Midbrain (tissue), 1 donor: Measurements from ENCODE around the gene TNS2.
"Not testable (repeated sequence)": the region's sequence is repeated elsewhere in the genome, so short reads cannot be mapped to it uniquely, and the experiment has no call there.

Experiments used
- DNase-seq: peaks from one replicate; lab custom pipeline; 2025; lab: John Stamatoyannopoulos, UW

The TNS2 gene, protein sequence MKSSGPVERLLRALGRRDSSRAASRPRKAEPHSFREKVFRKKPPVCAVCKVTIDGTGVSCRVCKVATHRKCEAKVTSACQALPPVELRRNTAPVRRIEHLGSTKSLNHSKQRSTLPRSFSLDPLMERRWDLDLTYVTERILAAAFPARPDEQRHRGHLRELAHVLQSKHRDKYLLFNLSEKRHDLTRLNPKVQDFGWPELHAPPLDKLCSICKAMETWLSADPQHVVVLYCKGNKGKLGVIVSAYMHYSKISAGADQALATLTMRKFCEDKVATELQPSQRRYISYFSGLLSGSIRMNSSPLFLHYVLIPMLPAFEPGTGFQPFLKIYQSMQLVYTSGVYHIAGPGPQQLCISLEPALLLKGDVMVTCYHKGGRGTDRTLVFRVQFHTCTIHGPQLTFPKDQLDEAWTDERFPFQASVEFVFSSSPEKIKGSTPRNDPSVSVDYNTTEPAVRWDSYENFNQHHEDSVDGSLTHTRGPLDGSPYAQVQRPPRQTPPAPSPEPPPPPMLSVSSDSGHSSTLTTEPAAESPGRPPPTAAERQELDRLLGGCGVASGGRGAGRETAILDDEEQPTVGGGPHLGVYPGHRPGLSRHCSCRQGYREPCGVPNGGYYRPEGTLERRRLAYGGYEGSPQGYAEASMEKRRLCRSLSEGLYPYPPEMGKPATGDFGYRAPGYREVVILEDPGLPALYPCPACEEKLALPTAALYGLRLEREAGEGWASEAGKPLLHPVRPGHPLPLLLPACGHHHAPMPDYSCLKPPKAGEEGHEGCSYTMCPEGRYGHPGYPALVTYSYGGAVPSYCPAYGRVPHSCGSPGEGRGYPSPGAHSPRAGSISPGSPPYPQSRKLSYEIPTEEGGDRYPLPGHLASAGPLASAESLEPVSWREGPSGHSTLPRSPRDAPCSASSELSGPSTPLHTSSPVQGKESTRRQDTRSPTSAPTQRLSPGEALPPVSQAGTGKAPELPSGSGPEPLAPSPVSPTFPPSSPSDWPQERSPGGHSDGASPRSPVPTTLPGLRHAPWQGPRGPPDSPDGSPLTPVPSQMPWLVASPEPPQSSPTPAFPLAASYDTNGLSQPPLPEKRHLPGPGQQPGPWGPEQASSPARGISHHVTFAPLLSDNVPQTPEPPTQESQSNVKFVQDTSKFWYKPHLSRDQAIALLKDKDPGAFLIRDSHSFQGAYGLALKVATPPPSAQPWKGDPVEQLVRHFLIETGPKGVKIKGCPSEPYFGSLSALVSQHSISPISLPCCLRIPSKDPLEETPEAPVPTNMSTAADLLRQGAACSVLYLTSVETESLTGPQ (N-terminal part only)

GRCh38 chr12:53049571-53050318 lies at the start of gene TNS2:
Gene TNS2, plus strand, starts transcription at chr12:53050065. Its CDS starts 121 bp downstream, at chr12:53050186.
- DNase-seq = peak; percentile 41

DNA sequence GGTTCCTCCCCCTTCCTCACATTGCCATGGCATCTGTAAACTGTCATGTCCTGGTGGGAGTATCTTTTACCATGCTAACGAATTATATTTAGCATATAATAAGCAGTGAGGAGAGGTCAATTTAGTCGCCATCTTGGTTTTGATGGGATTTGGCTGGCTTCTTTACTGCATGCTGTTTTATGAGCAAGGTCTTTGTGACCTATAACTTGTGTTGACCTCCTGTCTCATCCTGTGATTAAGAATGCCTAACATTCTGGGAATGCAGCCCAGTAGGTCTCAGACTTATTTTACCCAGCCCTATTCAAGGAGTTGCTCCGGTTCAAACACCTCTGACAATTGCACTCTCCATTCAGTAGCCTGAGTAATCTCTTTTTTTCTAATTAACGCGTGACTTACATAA lies 45.7 kb upstream of the TNS2 start:
- DNase-seq = no peak

- DNase-seq = no peak
These were observed 45.3 kb upstream of the TNS2 start for GRCh38 chr12:53004582-53004981.

DNA sequence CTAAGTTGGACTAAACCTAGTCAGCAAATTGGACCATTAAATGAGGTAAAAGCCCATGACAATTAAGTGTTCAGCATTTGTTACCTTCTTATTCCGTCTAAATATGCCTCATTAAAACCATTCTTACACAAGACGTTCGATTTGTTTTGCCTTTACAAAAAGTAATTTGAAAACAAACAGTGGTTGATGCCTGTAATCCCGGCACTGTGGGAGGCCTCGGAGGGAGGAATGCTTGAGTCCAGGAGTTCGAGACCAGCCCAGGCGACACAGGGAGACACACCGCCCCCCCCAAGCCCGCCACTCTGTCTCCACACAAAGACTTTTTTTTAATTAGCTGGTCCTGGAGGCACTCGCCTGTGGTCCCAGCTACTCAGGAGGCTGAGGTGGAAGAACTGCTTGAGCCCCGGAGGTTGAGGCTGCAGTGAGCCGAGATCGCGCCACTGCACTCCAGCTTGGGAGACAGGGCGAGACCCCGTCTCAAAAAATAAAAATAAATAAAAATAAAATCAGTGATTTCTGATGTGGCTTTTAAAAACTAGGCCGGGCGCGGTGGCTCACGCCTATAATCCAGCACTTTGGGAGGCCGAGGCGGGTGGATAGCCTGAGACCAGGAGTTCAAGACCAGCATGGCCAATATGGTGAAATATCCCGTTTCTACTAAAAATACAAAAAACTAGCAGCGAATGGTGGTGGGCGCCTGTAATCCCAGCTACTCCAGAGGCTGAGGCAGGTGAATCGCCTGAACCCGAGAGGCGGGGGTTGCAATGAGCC lies 44.5 kb upstream of the TNS2 start:
- DNase-seq = no peak

- peak; percentile 99 for DNase-seq
These were observed 43.7 kb upstream of the TNS2 start, which contains the start of gene EIF4B for GRCh38 chr12:53005986-53006809. Gene EIF4B, plus strand, starts transcription at chr12:53006456. Its CDS starts 28 bp downstream, at chr12:53006484.

GRCh38 chr12:53006810-53007309 lies 43.0 kb upstream of the TNS2 start:
- DNase-seq = peak; percentile 62

GRCh38 chr12:53007343-53007742 lies 42.5 kb upstream of the TNS2 start:
- DNase-seq = no peak

DNA sequence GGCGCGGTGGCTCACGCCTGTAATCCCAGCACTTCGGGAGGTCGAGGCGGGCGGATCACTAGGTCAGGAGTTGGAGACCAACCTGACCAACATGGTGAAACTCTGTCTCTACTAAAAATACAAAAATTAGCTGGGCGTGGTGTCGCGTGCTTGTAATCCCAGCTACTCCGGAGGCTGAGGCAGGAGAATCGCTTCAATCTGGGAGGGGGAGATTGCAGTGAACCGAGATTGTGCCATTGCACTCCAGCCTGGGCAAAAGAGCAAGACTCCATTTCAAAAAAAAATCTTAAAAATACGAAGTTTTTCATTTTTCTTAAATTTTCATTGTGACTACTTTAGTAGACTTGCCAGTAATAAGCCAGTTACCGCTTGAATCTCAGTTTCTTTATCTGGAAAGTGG lies 41.1 kb upstream of the TNS2 start:
- not testable (repeated sequence) for DNase-seq

- no peak for DNase-seq
These were observed 38.9 kb upstream of the TNS2 start for GRCh38 chr12:53010955-53011354.

- DNase-seq = no peak
These were observed 38.0 kb upstream of the TNS2 start for GRCh38 chr12:53011889-53012288.

GRCh38 chr12:53012928-53013327 lies 36.9 kb upstream of the TNS2 start:
- no peak for DNase-seq

GRCh38 chr12:53014709-53015108 lies 35.2 kb upstream of the TNS2 start:
- no peak for DNase-seq

GRCh38 chr12:53025250-53025649 lies 24.6 kb upstream of the TNS2 start:
- DNase-seq = no peak

- not testable (repeated sequence) for DNase-seq
These were observed 22.9 kb upstream of the TNS2 start for GRCh38 chr12:53027014-53027413.

- no peak for DNase-seq
These were observed 18.2 kb upstream of the TNS2 start for GRCh38 chr12:53031616-53032015.

GRCh38 chr12:53033832-53034231 lies 16.0 kb upstream of the TNS2 start:
- DNase-seq = not testable (repeated sequence)

DNA sequence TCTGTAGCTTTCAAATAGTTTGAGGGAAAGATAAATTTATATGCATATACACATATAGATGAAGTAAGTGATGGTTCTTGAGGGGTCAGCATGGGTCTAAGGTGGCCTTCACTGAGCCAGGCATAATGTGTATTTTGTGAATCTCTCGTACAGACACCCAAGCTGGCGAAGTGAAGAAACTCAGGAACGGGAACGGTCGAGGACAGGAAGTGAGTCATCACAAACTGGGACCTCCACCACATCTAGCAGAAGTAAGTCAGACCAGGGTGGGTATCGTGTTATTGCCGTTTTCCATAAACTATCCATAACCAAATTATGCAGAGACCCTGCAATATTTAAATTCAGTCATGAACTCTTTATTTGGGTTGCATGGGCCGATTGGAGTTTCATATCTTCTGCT lies 15.4 kb upstream of the TNS2 start:
- no peak for DNase-seq

DNA sequence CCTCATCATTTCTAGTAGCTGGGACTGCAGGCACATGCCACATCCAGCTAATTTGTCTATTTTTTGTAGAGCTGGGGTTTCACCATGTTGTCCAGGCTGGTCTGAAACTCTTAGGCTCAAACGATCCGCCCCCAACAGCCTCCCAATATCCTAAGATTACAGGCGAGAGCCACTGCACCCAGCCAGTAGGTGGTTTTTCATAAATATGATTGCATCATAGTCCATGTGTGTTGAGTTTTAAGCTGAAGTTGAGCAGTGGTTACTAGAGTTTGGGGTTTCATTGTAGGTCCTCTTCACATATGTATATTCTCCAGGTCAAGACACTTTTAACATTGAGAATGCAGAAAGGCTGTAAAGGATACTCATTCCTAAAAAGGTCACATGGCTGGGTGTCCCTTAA lies 13.1 kb upstream of the TNS2 start:
- DNase-seq = no peak

GRCh38 chr12:53039851-53040250 lies 10.0 kb upstream of the TNS2 start:
- no peak for DNase-seq
